ENCODE data around the gene MIB2. TPM values are rescaled to one million over a fixed set of nuclear protein-coding genes. Genes with fewer than 3 reads are reported as not detected.
A peak's percentile ranks its signal among the peaks of the same experiment; 100 is the strongest.
"Not testable (repeated sequence)": the region's sequence is repeated elsewhere in the genome, so short reads cannot be mapped to it uniquely, and the experiment has no call there.

MIB2 gene
- total RNA-seq, 2 experiments from 2014 or later, result 40.1 to 41.3 TPM

DNA sequence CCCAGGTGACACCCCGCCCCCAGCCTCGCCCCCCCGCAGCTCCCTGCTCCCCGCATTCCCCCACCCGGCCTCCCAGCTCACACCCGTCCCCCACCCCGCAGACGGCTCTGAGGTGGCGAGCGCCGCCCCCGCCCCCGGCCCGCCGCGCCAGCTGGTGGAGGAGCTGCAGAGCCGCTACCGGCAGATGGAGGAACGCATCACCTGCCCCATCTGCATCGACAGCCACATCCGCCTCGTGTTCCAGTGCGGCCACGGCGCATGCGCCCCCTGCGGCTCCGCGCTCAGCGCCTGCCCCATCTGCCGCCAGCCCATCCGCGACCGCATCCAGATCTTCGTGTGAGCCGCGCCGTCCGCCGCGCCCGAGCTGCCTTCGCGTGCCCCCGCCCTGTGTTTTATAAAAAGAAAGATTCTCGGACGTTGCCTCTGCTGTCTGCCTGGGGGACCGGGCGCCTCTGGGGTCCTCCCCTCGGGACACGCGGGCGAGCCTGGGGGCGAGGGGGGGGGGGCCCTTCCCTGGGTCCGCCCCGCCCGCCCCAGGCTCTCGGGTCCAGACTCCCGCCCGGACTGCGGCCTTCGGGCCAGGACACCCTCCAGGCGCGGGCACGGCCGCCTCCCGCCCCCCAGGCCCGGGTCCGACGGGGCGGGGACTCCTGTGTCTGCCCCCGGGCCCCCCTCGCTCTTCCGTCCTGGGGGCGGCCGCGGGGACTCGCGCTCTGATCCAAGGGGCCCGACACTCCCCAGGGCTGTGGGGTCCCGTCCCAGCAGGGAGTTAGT lies 15.1 kb downstream of the MIB2 start:
- H3K4me3 Mint-ChIP-seq, result peak overlapping the region; percentile 79
- intact Hi-C loops (cut with micrococcal nuclease), result no loop called here
- ATAC-seq, result peak; percentile 70
- no peaks in the 10 kb centered on the region for H3K9me3 Mint-ChIP-seq
- POLR2A ChIA-PET, result interaction anchor here (0.5 to 4.0 kb wide), 6 partner anchors 13 to 609 kb away, joined by 3 to 46 read pairs (median 4); partner anchors contain the start of genes CALML6, CCNL2 and MIB2
- H3K4me1 Mint-ChIP-seq (ENCODE audit: low read depth), result peaks cover 11% of the 10 kb centered on the region
- H3K27ac Mint-ChIP-seq, result peak overlapping the region; percentile 94
- peak; percentile 95 for DNase-seq
- CTCF ChIA-PET, result interaction anchor here (1.3 to 1.8 kb wide), 3 partner anchors 16 to 72 kb away, joined by 3 to 10 read pairs (median 4); partner anchors contain the start of gene MIB2
- peaks cover 2% of the 10 kb centered on the region for H3K36me3 Mint-ChIP-seq (ENCODE audit: low read depth)
- TF ChIP-seq, protein P1, sequence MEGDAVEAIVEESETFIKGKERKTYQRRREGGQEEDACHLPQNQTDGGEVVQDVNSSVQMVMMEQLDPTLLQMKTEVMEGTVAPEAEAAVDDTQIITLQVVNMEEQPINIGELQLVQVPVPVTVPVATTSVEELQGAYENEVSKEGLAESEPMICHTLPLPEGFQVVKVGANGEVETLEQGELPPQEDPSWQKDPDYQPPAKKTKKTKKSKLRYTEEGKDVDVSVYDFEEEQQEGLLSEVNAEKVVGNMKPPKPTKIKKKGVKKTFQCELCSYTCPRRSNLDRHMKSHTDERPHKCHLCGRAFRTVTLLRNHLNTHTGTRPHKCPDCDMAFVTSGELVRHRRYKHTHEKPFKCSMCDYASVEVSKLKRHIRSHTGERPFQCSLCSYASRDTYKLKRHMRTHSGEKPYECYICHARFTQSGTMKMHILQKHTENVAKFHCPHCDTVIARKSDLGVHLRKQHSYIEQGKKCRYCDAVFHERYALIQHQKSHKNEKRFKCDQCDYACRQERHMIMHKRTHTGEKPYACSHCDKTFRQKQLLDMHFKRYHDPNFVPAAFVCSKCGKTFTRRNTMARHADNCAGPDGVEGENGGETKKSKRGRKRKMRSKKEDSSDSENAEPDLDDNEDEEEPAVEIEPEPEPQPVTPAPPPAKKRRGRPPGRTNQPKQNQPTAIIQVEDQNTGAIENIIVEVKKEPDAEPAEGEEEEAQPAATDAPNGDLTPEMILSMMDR (IDR thresholded peaks at IDR 0.05), result no peak
- peaks cover 4% of the 10 kb centered on the region for H3K27me3 Mint-ChIP-seq

DNA sequence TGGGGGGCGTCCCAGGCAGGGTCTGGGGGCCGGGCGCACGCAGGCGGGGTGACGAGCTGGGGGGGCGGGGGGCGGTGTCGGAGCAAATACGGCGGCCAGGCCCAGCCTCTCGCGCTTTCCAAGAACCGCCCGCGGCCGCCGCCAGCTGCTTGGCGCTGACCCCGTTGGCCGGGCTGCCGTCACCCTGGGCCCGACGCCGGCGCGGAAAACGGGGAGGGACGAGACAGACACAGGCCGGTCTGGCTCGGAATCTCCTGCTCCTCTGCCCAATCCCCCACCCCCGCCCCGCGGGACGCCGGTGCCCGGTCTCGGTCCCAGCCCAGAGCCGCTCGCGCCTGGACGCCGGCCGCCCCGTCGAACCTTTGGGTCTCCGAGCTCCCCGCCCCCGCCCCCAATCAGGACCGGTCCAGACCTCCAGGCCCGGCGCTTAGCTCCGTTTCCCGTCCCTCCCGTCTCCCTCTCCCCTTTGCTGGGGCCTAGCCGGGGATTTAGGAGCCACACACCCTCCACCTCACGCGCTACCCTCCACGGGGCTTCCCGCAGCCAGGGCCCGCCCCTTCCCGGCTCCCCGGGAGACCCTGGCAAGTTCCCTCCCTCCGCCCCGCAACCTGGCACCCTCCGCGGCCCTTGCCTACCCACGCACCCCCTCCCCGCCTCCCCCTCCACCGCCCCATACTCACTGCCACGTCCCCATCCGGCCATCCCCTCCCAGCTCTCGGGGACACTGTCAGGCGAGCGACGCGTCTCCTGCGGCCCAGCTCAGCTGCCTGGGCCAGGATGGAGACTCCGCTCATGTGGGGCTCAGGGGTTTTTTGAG lies 15.9 kb downstream of the MIB2 start:
- H3K36me3 Mint-ChIP-seq (ENCODE audit: low read depth), result peaks cover 2% of the 10 kb centered on the region
- ChIA-PET POLR2A (interaction anchor here (0.6 to 4.0 kb wide), 5 partner anchors 14 to 608 kb away, joined by 3 to 46 read pairs (median 3); partner anchors contain the start of genes CALML6, CCNL2 and MIB2), CTCF (interaction anchor here (1.8 kb wide), 1 partner anchor 17 kb away, joined by 10 read pairs; the partner anchor contains the start of gene MIB2)
- H3K4me1 Mint-ChIP-seq (ENCODE audit: low read depth), result peaks cover 6% of the 10 kb centered on the region
- peak overlapping the region; percentile 71 for H3K27ac Mint-ChIP-seq
- peak; percentile 37 for DNase-seq
- H3K9me3 Mint-ChIP-seq, result no peaks in the 10 kb centered on the region
- peaks cover 4% of the 10 kb centered on the region for H3K27me3 Mint-ChIP-seq
- TF ChIP-seq, protein P1 (IDR thresholded peaks at IDR 0.05), result no peak
- H3K4me3 Mint-ChIP-seq, result peak overlapping the region; percentile 58
- intact Hi-C loops (cut with micrococcal nuclease), result no loop called here
- ATAC-seq, result no peak

DNA sequence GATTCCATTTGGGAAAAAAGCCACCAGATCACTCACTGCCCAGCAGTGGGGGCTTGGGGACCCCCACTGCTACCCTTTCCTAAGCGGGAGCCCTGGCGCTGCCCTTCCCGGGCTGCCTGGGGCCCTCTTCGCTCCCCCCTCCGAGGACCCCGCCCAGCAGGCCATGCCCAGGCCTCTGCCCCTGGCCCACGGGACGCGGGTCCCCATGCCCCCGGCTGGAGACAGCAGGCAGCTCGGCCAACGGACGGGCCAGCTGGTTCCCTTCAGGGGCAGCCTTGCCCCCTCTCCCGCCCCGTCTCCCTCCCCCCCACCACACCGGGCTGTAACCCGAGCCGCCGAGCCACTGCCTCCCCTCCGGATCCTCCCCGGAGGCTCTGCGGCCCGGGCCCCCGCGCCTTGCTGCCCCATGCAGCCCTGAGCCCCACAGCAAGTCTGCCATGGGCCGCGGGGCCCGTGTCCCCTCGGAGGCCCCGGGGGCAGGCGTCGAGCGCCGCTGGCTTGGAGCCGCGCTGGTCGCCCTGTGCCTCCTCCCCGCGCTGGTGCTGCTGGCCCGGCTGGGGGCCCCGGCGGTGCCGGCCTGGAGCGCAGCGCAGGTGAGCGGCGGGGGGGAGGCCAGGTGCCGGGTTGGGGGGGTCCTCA lies 16.6 kb downstream of the MIB2 start, which contains the start of gene MMP23B:
TSS of gene MMP23B (plus strand) at position 392 of the 639 bp plus-strand sequence. CDS start at position 438, 46 bp downstream.
- DNase-seq, result no peak
- peaks cover 4% of the 10 kb centered on the region for H3K27me3 Mint-ChIP-seq
- POLR2A ChIA-PET, result interaction anchor here (0.6 to 4.0 kb wide), 3 partner anchors 15 to 232 kb away, joined by 3 to 46 read pairs (median 4); partner anchors contain the start of genes CCNL2 and MIB2
- ATAC-seq, result no peak
- TF ChIP-seq, protein P1 (IDR thresholded peaks at IDR 0.05), result no peak
- intact Hi-C loops (cut with micrococcal nuclease), result no loop called here
- peak within 1 kb of the TSS; percentile 71 for H3K27ac Mint-ChIP-seq
- peaks cover 6% of the 10 kb centered on the region for H3K4me1 Mint-ChIP-seq (ENCODE audit: low read depth)
- H3K36me3 Mint-ChIP-seq (ENCODE audit: low read depth), result peaks cover 7% of the 10 kb centered on the region
- CTCF ChIA-PET, result no interaction called here
- peak within 1 kb of the TSS; percentile 58 for H3K4me3 Mint-ChIP-seq
- no peaks in the 10 kb centered on the region for H3K9me3 Mint-ChIP-seq

DNA sequence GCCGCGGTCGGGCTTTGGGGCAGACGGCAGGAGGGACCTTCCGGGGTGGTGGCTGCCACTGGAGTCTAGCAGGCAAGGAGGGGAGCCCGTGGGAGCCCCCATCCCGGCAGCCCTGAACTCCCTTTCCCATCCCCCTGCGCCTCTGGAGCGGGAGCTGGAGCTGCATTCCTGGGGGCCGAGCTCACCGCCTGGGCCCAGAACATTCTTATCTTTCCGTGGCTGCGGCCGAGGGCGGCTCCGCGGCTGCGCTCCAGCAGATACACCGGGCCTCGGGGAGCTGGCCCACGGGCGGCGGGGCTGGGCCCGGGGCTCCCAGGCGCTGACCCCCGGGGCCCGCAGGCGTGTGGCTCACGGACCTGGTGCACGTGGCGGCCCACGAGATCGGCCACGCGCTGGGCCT lies 18.1 kb downstream of the MIB2 start:
- DNase-seq; H3K9me3 Mint-ChIP-seq; ATAC-seq; H3K36me3 Mint-ChIP-seq (ENCODE audit: low read depth); H3K27me3 Mint-ChIP-seq; H3K4me3 Mint-ChIP-seq; H3K27ac Mint-ChIP-seq; intact Hi-C loops (cut with micrococcal nuclease); POLR2A ChIA-PET; H3K4me1 Mint-ChIP-seq (ENCODE audit: low read depth); CTCF ChIA-PET: not testable (repeated sequence)

DNA sequence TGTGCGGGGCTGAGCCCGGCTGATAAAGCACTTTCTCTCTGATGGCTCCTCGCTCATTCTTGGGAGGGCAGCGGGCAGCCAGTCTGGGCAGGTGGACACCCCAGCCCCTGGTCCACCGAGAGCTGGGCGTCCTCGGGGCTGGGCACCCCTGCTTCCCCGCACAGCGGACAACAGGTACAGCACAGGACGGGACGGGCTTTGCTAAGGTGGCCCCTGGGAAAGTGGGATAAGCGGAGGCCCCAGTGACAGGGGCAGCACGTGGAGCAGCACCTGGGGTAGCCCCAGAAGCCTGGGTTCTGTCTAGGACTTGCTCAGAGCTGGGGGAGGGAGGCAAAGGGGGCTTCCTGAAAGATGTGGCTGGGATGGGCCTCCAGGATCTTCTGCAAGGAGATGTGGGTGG lies 19.3 kb downstream of the MIB2 start:
- ATAC-seq; intact Hi-C loops (cut with micrococcal nuclease); CTCF ChIA-PET; POLR2A ChIA-PET; H3K27ac Mint-ChIP-seq; H3K4me3 Mint-ChIP-seq; H3K4me1 Mint-ChIP-seq (ENCODE audit: low read depth); H3K27me3 Mint-ChIP-seq; H3K9me3 Mint-ChIP-seq; H3K36me3 Mint-ChIP-seq (ENCODE audit: low read depth); DNase-seq: not testable (repeated sequence)

DNA sequence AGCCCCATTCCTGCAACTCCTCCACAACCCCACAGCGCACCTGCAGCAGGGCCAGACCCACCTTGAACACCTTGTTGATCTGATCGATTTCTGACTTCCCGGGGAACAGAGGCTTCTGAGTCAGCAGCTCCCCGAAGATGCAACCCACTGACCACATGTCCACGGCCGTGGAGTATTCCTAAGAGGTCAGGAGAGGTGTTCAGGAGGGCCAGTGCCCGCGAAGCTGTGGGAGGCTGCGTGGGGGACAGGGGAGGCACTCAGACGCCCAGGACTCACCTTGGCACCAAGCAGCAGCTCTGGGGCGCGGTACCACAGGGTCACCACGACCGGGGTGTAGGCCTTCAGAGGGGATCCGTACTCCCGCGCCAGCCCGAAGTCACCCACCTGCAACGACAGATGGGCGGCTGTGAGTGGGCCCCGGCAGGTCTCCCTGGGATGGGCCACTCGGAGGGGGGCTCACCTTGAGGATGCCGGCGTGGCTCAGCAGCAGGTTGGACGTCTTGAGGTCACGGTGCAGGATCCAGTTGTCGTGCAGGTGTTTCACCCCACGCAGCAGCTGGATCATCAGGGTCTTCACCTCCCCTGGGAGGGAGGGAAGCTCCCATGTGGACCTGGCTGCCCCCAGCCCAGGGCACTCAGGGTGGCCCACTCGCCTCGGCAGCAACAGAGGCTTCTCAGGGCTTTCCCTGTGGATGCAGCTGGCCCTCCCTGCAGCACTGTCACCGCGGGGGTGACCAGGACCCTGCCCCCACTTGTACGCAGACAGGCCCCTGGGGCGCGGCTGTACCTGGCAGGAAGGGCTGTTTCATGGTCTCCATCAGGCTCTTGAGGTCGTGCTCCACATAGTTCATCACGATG lies 21.6 kb downstream of the MIB2 start:
- H3K9me3 Mint-ChIP-seq; DNase-seq; H3K27me3 Mint-ChIP-seq; intact Hi-C loops (cut with micrococcal nuclease); H3K4me1 Mint-ChIP-seq (ENCODE audit: low read depth); ATAC-seq; POLR2A ChIA-PET; CTCF ChIA-PET; H3K27ac Mint-ChIP-seq; H3K4me3 Mint-ChIP-seq; H3K36me3 Mint-ChIP-seq (ENCODE audit: low read depth): not testable (repeated sequence)

DNA sequence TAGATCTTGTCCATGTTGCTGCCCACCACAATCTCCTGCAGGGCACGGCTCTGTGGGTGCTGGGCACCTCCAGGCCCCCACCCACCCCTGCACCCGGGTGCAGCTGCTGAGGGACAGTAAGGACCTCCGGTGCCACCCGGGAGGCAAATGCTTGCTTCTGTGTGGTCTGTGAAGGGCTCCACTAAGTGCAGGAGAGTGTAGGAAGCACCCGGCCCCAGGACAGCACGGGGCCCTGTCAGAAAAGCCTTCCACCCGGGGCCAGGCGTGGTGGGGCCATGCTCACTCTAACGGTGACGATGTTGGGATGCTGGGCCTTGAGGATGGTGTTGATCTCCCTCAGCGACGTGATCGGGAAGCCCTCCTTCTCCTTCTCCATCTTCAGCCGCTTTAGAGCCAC lies 22.2 kb downstream of the MIB2 start:
- H3K27ac Mint-ChIP-seq; ATAC-seq; H3K27me3 Mint-ChIP-seq; CTCF ChIA-PET; H3K4me1 Mint-ChIP-seq (ENCODE audit: low read depth); DNase-seq; POLR2A ChIA-PET; H3K9me3 Mint-ChIP-seq; intact Hi-C loops (cut with micrococcal nuclease); H3K36me3 Mint-ChIP-seq (ENCODE audit: low read depth); H3K4me3 Mint-ChIP-seq: not testable (repeated sequence)

DNA sequence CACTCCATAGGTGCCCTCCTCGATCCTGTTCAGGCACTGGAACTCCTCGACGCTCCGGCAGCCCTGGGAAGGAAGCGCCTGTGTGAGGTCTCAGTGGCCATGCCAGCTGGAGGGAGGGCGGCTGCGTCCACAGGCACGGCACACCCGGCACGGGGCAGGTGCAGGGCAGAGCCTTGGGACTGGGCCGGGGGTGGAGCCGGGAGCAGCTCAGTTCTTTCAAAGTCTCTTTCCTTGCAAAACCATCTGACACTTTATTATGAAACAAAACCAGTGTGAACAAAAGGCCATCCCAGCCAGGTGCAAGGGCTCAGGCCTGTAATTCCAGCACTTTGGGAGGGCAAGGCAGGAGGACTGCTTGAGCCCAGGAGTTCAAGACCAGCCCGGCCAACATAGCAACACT lies 23.2 kb downstream of the MIB2 start:
- intact Hi-C loops (cut with micrococcal nuclease); H3K9me3 Mint-ChIP-seq; H3K27me3 Mint-ChIP-seq; H3K36me3 Mint-ChIP-seq (ENCODE audit: low read depth); H3K4me1 Mint-ChIP-seq (ENCODE audit: low read depth); CTCF ChIA-PET; DNase-seq; POLR2A ChIA-PET; H3K27ac Mint-ChIP-seq; ATAC-seq; H3K4me3 Mint-ChIP-seq: not testable (repeated sequence)
